IMR-90 (cell line): ENCODE data around the gene ST7. TPM values are rescaled to one million over a fixed set of nuclear protein-coding genes. Genes with fewer than 3 reads are reported as not detected.

Experiments used
- ATAC-seq: fragments of 200-7000 bp; cut with Tn5 transposase; 2 replicates; pipeline ENCODE4 v1.9.1; 2020; ENCODE audit warnings: low read depth, mild to moderate bottlenecking, moderate library complexity
- BruUV-seq: library from RNA; stranded (reverse); fragments of 400-500 nt; replicated peaks from 2 replicates; lab custom pipeline; 2021; lab: Mats Ljungman, UMichigan
- CTCF ChIA-PET: fragments of 300-600 bp; formaldehyde crosslinking; extraction: SDS; loops from one replicate; lab custom pipeline; 2021; ENCODE audit warnings: antibody characterized with exemption; lab: Yijun Ruan, JAX
- POLR2A ChIA-PET: fragments of 300-600 bp; sonication (Branson Sonifier 250); formaldehyde crosslinking; loops from one replicate; lab custom pipeline; 2022; ENCODE audit warnings: antibody characterized with exemption; ENCODE audit not compliant: unreplicated experiment; lab: Charles Lee
- DNase-seq: peaks from one replicate; pipeline ENCODE4 v3.0.0; 2013
- H2AFZ ChIP-seq: replicated peaks from 2 replicates; pipeline ENCODE3; 2013; ENCODE audit warnings: low read length, mild to moderate bottlenecking; ENCODE audit not compliant: poor library complexity
- H2AK5ac ChIP-seq: 2 replicates; pipeline ENCODE4 v1.6.1; 2013; ENCODE audit warnings: low read depth, low read length, inconsistent platforms
- H2AK9ac ChIP-seq: replicated peaks from 2 replicates; pipeline ENCODE3; 2013; ENCODE audit warnings: mild to moderate bottlenecking, low read depth, low read length, moderate library complexity; ENCODE audit not compliant: poor library complexity
- H2BK120ac ChIP-seq: 2 replicates; pipeline ENCODE4 v1.6.1; 2013; ENCODE audit warnings: low read depth, low read length, inconsistent platforms
- H2BK15ac ChIP-seq: 3 replicates; pipeline ENCODE4 v1.6.1; 2013; ENCODE audit warnings: low read depth, low read length, inconsistent platforms
- H2BK20ac ChIP-seq: 2 replicates; pipeline ENCODE4 v1.6.1; 2013; ENCODE audit warnings: low read depth, mild to moderate bottlenecking, inconsistent platforms, low read length, moderate library complexity
- H2BK5ac ChIP-seq: 2 replicates; pipeline ENCODE4 v1.6.1; 2013; ENCODE audit warnings: mild to moderate bottlenecking, low read depth, low read length, inconsistent platforms; ENCODE audit not compliant: poor library complexity, severe bottlenecking
- H3K14ac ChIP-seq: replicated peaks from 2 replicates; pipeline ENCODE4 v1.6.1; 2013; ENCODE audit warnings: low read depth, low read length, inconsistent platforms
- H3K18ac ChIP-seq: 2 replicates; pipeline ENCODE4 v1.6.1; 2013; ENCODE audit warnings: low read depth, low read length, control low read depth
- H3K23ac ChIP-seq: 2 replicates; pipeline ENCODE4 v1.6.1; 2013; ENCODE audit warnings: low read depth, low read length, inconsistent platforms
- H3K27ac ChIP-seq: 2 replicates; pipeline ENCODE4 v1.5.1; 2013; ENCODE audit warnings: mild to moderate bottlenecking, control low read depth, low read length; ENCODE audit not compliant: insufficient read depth
- H3K27me3 ChIP-seq: 2 replicates; pipeline ENCODE4 v1.6.1; 2013; ENCODE audit warnings: low read length; ENCODE audit not compliant: control insufficient read depth, insufficient read depth
- H3K36me3 ChIP-seq: 2 replicates; pipeline ENCODE4 v1.6.1; 2013; ENCODE audit warnings: low read length, mixed read lengths; ENCODE audit not compliant: control insufficient read depth, insufficient read depth
- H3K4ac ChIP-seq: 2 replicates; pipeline ENCODE4 v1.6.1; 2013; ENCODE audit warnings: low read depth, low read length, inconsistent platforms
- H3K4me1 ChIP-seq: 2 replicates; pipeline ENCODE4 v1.6.1; 2013; ENCODE audit warnings: low read length, mixed read lengths; ENCODE audit not compliant: control insufficient read depth, insufficient read depth
- H3K4me2 ChIP-seq: 2 replicates; pipeline ENCODE4 v1.6.1; 2013; ENCODE audit warnings: low read depth, mild to moderate bottlenecking, control low read depth, low read length, moderate library complexity
- H3K4me3 ChIP-seq: 2 replicates; pipeline ENCODE4 v1.5.1; 2013; ENCODE audit warnings: low read depth, mild to moderate bottlenecking, control low read depth, low read length, moderate library complexity; ENCODE audit not compliant: insufficient read depth
- H3K56ac ChIP-seq: 2 replicates; pipeline ENCODE4 v1.6.1; 2013; ENCODE audit warnings: low read length, inconsistent platforms; ENCODE audit not compliant: insufficient read depth; ENCODE audit errors: extremely low read depth
- H3K79me1 ChIP-seq, 2 experiments: 2 replicates each; pipeline ENCODE4 v1.6.1; 2013; ENCODE audit warnings: low read length in 2 of 2, inconsistent platforms in 1 of 2, low read depth in 1 of 2
- H3K9ac ChIP-seq: 2 replicates; pipeline ENCODE4 v1.6.1; 2013; ENCODE audit warnings: low read depth, low read length, control low read depth
- H3K9me1 ChIP-seq: 2 replicates; pipeline ENCODE4 v1.6.1; 2013; ENCODE audit warnings: low read length, inconsistent platforms; ENCODE audit not compliant: insufficient read depth
- H3K9me3 ChIP-seq: 2 replicates; pipeline ENCODE4 v1.6.1; 2013; ENCODE audit warnings: low read length; ENCODE audit not compliant: control insufficient read depth, insufficient read depth
- H4K20me1 ChIP-seq: 2 replicates; pipeline ENCODE4 v1.6.1; 2013; ENCODE audit warnings: low read length, inconsistent platforms; ENCODE audit not compliant: insufficient read depth
- H4K5ac ChIP-seq: 2 replicates; pipeline ENCODE4 v1.6.1; 2013; ENCODE audit warnings: mild to moderate bottlenecking, low read depth, low read length, control low read depth
- H4K8ac ChIP-seq, 2 experiments: 2 replicates each; pipeline ENCODE4 v1.6.1; 2013; ENCODE audit warnings: low read depth in 2 of 2, low read length in 2 of 2, control low read depth in 1 of 2, inconsistent platforms in 1 of 2
- H4K91ac ChIP-seq: 2 replicates; pipeline ENCODE4 v1.6.1; 2013; ENCODE audit warnings: low read depth, low read length, inconsistent platforms; ENCODE audit not compliant: insufficient read depth
- MAZ ChIP-seq: IDR thresholded peaks from 2 replicates; pipeline ENCODE4 v1.6.1; 2012; ENCODE audit warnings: low read depth, mild to moderate bottlenecking, low read length, improper control_type of control experiment, moderate library complexity, borderline replicate concordance
- POLR2A ChIP-seq: IDR thresholded peaks from 2 replicates; pipeline ENCODE4 v1.6.1; 2012; ENCODE audit warnings: mild to moderate bottlenecking, low read depth, low read length
- RCOR1 ChIP-seq: IDR thresholded peaks from 2 replicates; pipeline ENCODE4 v1.6.1; 2012; ENCODE audit warnings: mild to moderate bottlenecking, low read length, improper control_type of control experiment; ENCODE audit not compliant: insufficient replicate concordance
- SMC3 ChIP-seq: fragments of 150-350 bp; IDR thresholded peaks from 2 replicates; pipeline ENCODE4 v1.6.1; 2016; ENCODE audit warnings: low read depth, mild to moderate bottlenecking, antibody characterized with exemption, low read length, moderate library complexity
- WGBS, 2 experiments: methylation state at CpG; one replicate each; pipeline versions ENCODE4 v1.1.5 to v1.1.7; 2013; ENCODE audit warnings: missing lambda C conversion rate in 2 of 2; ENCODE audit not compliant: insufficient read length in 1 of 2; ENCODE audit errors: extremely low coverage in 2 of 2; 5-methylcytosine and 5-hydroxymethylcytosine counted together
- dilution Hi-C: fragments of 300-500 bp; cut with HindIII; formaldehyde crosslinking; loops from one replicate; pipeline ENCODE4 v1.14.3; 2018; ENCODE audit warnings: low sequenced_read_pairs; ENCODE audit not compliant: unreplicated experiment
- in situ Hi-C: fragments of 300-500 bp; cut with MboI; formaldehyde crosslinking; loops from 3 replicates; pipeline ENCODE4 v1.14.3; 2019; ENCODE audit warnings: low sequenced_read_pairs, inconsistent platforms, mixed read lengths
- intact Hi-C: fragments of 100-400 bp; cut with micrococcal nuclease; formaldehyde crosslinking; loops from 2 replicates; pipeline ENCODE4 v1.10.0; 2022
- polyA plus RNA-seq, 3 experiments: library from polyadenylated mRNA; depleted of rRNA; stranded (reverse); fragments of >200 nt; gene quantifications; 2 replicates each; pipeline ENCODE4 v1.2.3, GENCODE V29; 2012; ENCODE audit warnings: low replicate concordance in 1 of 3
- total RNA-seq: library from RNA; depleted of rRNA; stranded (reverse); fragments of >200 nt; gene quantifications from 2 replicates; pipeline ENCODE4 v1.2.3, GENCODE V29; 2012

Gene ST7
- total and polyA plus RNA-seq, 2 of the 4 experiments (the other 2 are of a cell fraction), result 18.6 to 26.0 TPM

- H4K8ac ChIP-seq, result no peak overlapping the region
- no peaks in the 10 kb centered on the region for H3K9me3 ChIP-seq
- H3K56ac ChIP-seq, result no peak overlapping the region
- TF ChIP-seq MAZ (no peak), RCOR1 (no peak), SMC3 (no peak), POLR2A (no peak)
- CTCF ChIA-PET, result no interaction called here
- H3K27ac ChIP-seq, result no peak overlapping the region
- no peak overlapping the region for H3K4me3 ChIP-seq
- no peak overlapping the region for H2BK15ac ChIP-seq
- DNase-seq (no peak), ATAC-seq (no peak)
- no peak overlapping the region for H2BK5ac ChIP-seq
- H3K23ac ChIP-seq, result no peak overlapping the region
- H3K9me1 ChIP-seq, result peaks cover 6% of the 10 kb centered on the region; the same call in 1 of the 2 replicates
- no peak overlapping the region for H2AK9ac ChIP-seq
- no peak overlapping the region for H3K18ac ChIP-seq
- no peak overlapping the region for H3K14ac ChIP-seq
- H3K27me3 ChIP-seq, result no peaks in the 10 kb centered on the region
- POLR2A ChIA-PET, result no interaction called here
- H3K4me2 ChIP-seq, result no peak overlapping the region
- no peak overlapping the region for H3K9ac ChIP-seq
- no CpG with 5 or more reads among the region's 3 CpGs for WGBS, 2 experiments
- H2BK120ac ChIP-seq, result no peak overlapping the region
- in situ Hi-C loops (no loop called here), dilution Hi-C loops (no loop called here), intact Hi-C loops (no loop called here)
- H2AFZ ChIP-seq, result no peak overlapping the region
- H3K4ac ChIP-seq, result no peak overlapping the region
- no peak overlapping the region for H4K5ac ChIP-seq
- no peaks in the 10 kb centered on the region for H4K20me1 ChIP-seq
- no peak overlapping the region for H4K91ac ChIP-seq
- no peaks in the 10 kb centered on the region for H3K36me3 ChIP-seq
- H2AK5ac ChIP-seq, result no peak overlapping the region
- H2BK20ac ChIP-seq, result no peak overlapping the region
- H3K79me1 ChIP-seq, result peaks cover 20 to 26% of the 10 kb centered on the region in 2 experiments
- no TSS peak for BruUV-seq
- H3K4me1 ChIP-seq, result peaks cover 5% of the 10 kb centered on the region
Measured at GRCh38 chr7:117066668-117067067, 113.4 kb downstream of the ST7 start.
